SK-N-SH treated with all-trans-retinoic acid at 6 μM for 48 hours (cell line): ENCODE results near the gene PHF2.

Experiments
- ARNTL ChIP-seq: fragments of 450-650 bp; formaldehyde crosslinking; IDR thresholded peaks from 2 replicates; pipeline ENCODE4 v1.5.0; 2020; ENCODE audit warnings: low read depth, mild to moderate bottlenecking, moderate library complexity, borderline replicate concordance
- BACH2 ChIP-seq: fragments of 250-450 bp; sonication (Bioruptor Pico); IDR thresholded peaks from 2 replicates; pipeline ENCODE4 v1.9.0; 2021; ENCODE audit warnings: mild to moderate bottlenecking, borderline replicate concordance
- CSDC2 ChIP-seq: fragments of 250-450 bp; sonication (Bioruptor Pico); IDR thresholded peaks from 2 replicates; pipeline ENCODE4 v1.5.0; 2020; ENCODE audit warnings: mild to moderate bottlenecking, moderate library complexity
- ISL1 ChIP-seq: fragments of 250-450 bp; sonication (Bioruptor Pico); IDR thresholded peaks from 2 replicates; pipeline ENCODE4 v2.1.2; 2022; ENCODE audit warnings: mild to moderate bottlenecking, moderate library complexity
- OSR1 ChIP-seq: fragments of 250-450 bp; sonication (Bioruptor Pico); IDR thresholded peaks from 2 replicates; pipeline ENCODE4 v1.8.0; 2022; ENCODE audit warnings: moderate library complexity, mild to moderate bottlenecking, inconsistent platforms
- PATZ1 ChIP-seq: fragments of 250-450 bp; sonication (Bioruptor Pico); IDR thresholded peaks from 2 replicates; pipeline ENCODE4 v1.8.0; 2020; ENCODE audit warnings: mild to moderate bottlenecking, moderate library complexity, borderline replicate concordance
- PPARA ChIP-seq: fragments of 250-450 bp; sonication (Bioruptor Pico); IDR thresholded peaks from 2 replicates; pipeline ENCODE4 v1.5.0; 2020; ENCODE audit warnings: mild to moderate bottlenecking, borderline replicate concordance
- SNAI2 ChIP-seq: fragments of 250-450 bp; sonication (Bioruptor Pico); IDR thresholded peaks from 2 replicates; pipeline ENCODE4 v1.5.0; 2020; ENCODE audit warnings: mild to moderate bottlenecking, moderate library complexity
- TSHZ2 ChIP-seq: fragments of 250-450 bp; sonication (Bioruptor Pico); IDR thresholded peaks from 2 replicates; pipeline ENCODE4 v1.5.0; 2020; ENCODE audit warnings: mild to moderate bottlenecking, moderate library complexity
- ZFP30 ChIP-seq: fragments of 450-650 bp; formaldehyde crosslinking; IDR thresholded peaks from 2 replicates; pipeline ENCODE4 v1.5.0; 2022; ENCODE audit warnings: mild to moderate bottlenecking, moderate library complexity
- ZNF8 ChIP-seq: fragments of 450-650 bp; formaldehyde crosslinking; IDR thresholded peaks from 2 replicates; pipeline ENCODE4 v1.5.0; 2020; ENCODE audit warnings: mild to moderate bottlenecking, moderate library complexity

- TF ChIP-seq ISL1, result no peak
- no peak for TF ChIP-seq PATZ1
- no peak for TF ChIP-seq TSHZ2 (CRISPR knock-in tag)
- TF ChIP-seq CSDC2 (CRISPR knock-in tag), result no peak
- TF ChIP-seq ZFP30 (CRISPR knock-in tag), result no peak
- no peak for TF ChIP-seq BACH2 (CRISPR knock-in tag)
- TF ChIP-seq SNAI2 (CRISPR knock-in tag), result no peak
- no peak for TF ChIP-seq PPARA (CRISPR knock-in tag)
- TF ChIP-seq ZNF8, result no peak
- no peak for TF ChIP-seq OSR1 (CRISPR knock-in tag)
- TF ChIP-seq ARNTL, result no peak
These were observed 133.4 kb downstream of the PHF2 start for GRCh38 chr9:93709600-93710369.
